WI38 (cell line): ENCODE measurements around the gene COASY.

Experiments
- H3K4me3 ChIP-seq: 2 replicates; pipeline ENCODE4 v1.5.1; 2011; ENCODE audit warnings: low read depth, mild to moderate bottlenecking, control low read depth, low read length
- TF ChIP-seq, protein P1 (sequence below): IDR thresholded peaks from 2 replicates; pipeline ENCODE4 v1.5.1; 2012; ENCODE audit warnings: low read depth, mild to moderate bottlenecking, control low read depth, low read length

The COASY gene

DNA sequence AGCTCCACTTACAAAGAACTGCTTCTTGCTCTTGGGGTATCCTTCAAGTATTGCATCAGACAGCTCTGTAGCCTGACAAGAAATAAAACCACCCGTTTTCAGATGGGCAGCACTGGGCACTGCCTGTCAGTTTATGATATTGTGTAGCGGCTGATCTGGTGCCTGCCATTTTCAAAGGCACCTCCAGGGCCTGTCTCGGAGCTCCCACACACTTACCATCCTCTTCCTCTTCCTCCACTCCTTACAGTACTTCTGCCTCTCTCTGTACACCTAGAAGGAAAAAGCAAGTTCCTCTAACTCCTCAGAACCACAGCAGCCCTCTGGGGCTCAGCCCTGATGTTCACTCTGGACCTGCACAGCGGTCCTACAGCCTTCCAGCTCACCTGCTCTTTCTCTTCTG, 11.1 kb downstream of the COASY start:
- no peak overlapping the region for H3K4me3 ChIP-seq
- TF ChIP-seq, protein P1, sequence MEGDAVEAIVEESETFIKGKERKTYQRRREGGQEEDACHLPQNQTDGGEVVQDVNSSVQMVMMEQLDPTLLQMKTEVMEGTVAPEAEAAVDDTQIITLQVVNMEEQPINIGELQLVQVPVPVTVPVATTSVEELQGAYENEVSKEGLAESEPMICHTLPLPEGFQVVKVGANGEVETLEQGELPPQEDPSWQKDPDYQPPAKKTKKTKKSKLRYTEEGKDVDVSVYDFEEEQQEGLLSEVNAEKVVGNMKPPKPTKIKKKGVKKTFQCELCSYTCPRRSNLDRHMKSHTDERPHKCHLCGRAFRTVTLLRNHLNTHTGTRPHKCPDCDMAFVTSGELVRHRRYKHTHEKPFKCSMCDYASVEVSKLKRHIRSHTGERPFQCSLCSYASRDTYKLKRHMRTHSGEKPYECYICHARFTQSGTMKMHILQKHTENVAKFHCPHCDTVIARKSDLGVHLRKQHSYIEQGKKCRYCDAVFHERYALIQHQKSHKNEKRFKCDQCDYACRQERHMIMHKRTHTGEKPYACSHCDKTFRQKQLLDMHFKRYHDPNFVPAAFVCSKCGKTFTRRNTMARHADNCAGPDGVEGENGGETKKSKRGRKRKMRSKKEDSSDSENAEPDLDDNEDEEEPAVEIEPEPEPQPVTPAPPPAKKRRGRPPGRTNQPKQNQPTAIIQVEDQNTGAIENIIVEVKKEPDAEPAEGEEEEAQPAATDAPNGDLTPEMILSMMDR = no peak

DNA sequence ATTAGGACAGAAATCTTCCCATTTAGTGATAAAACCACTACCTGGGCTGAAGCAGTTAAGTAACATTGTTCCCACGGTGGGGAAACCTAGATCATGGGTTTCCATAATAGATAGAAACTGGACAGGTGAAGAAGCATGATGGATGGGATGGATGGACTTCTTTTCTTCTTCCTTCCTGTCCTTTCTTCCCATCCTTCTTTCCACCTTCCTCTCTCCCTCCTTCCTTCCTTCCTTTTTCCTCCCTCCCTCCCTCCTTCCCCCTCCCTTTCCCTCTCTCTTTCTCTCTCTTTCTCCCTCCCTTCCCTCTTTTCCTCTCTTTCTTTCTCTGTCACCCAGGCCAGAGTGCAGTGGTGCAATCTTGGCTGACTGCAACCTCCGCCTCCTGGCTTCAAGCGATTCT, 12.5 kb downstream of the COASY start:
- TF ChIP-seq, protein P1 = no peak
- H3K4me3 ChIP-seq = no peak overlapping the region

GRCh38 chr17:42577140-42577531, 15.2 kb downstream of the COASY start:
- peak overlapping the region; percentile 82 for H3K4me3 ChIP-seq
- TF ChIP-seq, protein P1 = no peak

GRCh38 chr17:42577532-42578281, 15.8 kb downstream of the COASY start, which contains the start of gene PSMC3IP:
TSS of gene PSMC3IP (minus strand) at chr17:42577729. CDS start at chr17:42577686, 43 bp downstream.
- H3K4me3 ChIP-seq = peak within 1 kb of the TSS; percentile 82
- TF ChIP-seq, protein P1 = peak; percentile 19; the same call in 1 of the 2 replicates

- peak overlapping the region; percentile 82 for H3K4me3 ChIP-seq
- TF ChIP-seq, protein P1 = peak; percentile 70
These were observed 16.4 kb downstream of the COASY start for GRCh38 chr17:42578282-42578869.

GRCh38 chr17:42579794-42580551, 18.0 kb downstream of the COASY start:
- no peak overlapping the region for H3K4me3 ChIP-seq
- TF ChIP-seq, protein P1 = no peak
